Measurements from ENCODE around the gene NUP43.
A peak's percentile ranks its signal among the peaks of the same experiment; 100 is the strongest.

NUP43 gene

DNA sequence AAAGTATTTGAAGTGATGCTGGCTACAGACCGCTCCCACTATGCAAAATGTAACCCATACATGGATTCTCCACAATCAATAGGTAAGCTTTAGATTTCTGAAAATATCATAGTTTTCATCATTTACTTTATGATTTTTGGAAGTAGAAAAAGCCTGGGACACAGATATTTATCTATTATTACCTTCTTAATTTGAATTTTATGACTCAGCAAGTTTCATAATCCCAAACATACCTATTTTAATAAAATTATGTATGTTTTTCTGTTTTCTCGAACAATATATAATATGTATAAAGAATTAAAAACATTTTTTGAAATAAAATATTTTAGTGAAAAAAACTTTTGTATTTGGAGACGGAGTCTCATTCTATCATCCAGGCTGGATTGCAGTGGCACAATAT is 24.9 kb upstream of the NUP43 start:
- no CpG with 5 or more reads among the region's 3 CpGs for WGBS (ENCODE audit: insufficient coverage)
- Histone ChIP-seq H3K9me3 (ENCODE audit: control extremely low read depth in 1 of 5, control insufficient read depth in 4 of 5, insufficient read depth in 2 of 5, low read depth in 1 of 5, low read length in 4 of 5) (peaks cover 0 to 6% (median 2%) of the 10 kb centered on the region in 5 experiments), H3K27me3 (replicated peaks in 2 of 5; ENCODE audit: control insufficient read depth in 4 of 5, insufficient read depth in 5 of 5, low read length in 4 of 5) (no peaks in the 10 kb centered on the region), H3K27ac (ENCODE audit: insufficient read depth in 1 of 2, low read depth in 1 of 2, low read length in 2 of 2, poor library complexity in 1 of 2, severe bottlenecking in 2 of 2) (no peak overlapping the region), H3K4me3 (ENCODE audit: control insufficient read depth in 1 of 7, extremely low read depth in 1 of 7, insufficient read depth in 4 of 7, low read depth in 2 of 7, low read length in 6 of 7) (no peak overlapping the region), H3K4me1 (ENCODE audit: control extremely low read depth in 1 of 4, control insufficient read depth in 4 of 4, insufficient read depth in 4 of 4, low read length in 3 of 4) (no peaks in the 10 kb centered on the region), H3K36me3 (ENCODE audit: control insufficient read depth in 4 of 4, insufficient read depth in 4 of 4, low read length in 3 of 4) (peaks cover 12 to 42% (median 24%) of the 10 kb centered on the region in 4 experiments)
- ChIA-PET POLR2A (no interaction called here), CTCF (interaction anchor here (1.2 kb wide), 1 partner anchor 46 kb away, joined by 3 read pairs; no protein-coding TSS in a partner anchor)
- no peak for DNase-seq

- DNase-seq, result no peak
- Histone ChIP-seq H3K27ac (ENCODE audit: insufficient read depth in 1 of 2, low read depth in 1 of 2, low read length in 2 of 2, poor library complexity in 1 of 2, severe bottlenecking in 2 of 2) (no peak overlapping the region), H3K4me1 (ENCODE audit: control extremely low read depth in 1 of 4, control insufficient read depth in 4 of 4, insufficient read depth in 4 of 4, low read length in 3 of 4) (no peaks in the 10 kb centered on the region), H3K9me3 (ENCODE audit: control extremely low read depth in 1 of 5, control insufficient read depth in 4 of 5, insufficient read depth in 2 of 5, low read depth in 1 of 5, low read length in 4 of 5) (peaks cover 0 to 8% (median 5%) of the 10 kb centered on the region in 5 experiments), H3K36me3 (ENCODE audit: control insufficient read depth in 4 of 4, insufficient read depth in 4 of 4, low read length in 3 of 4) (peaks cover 8 to 38% (median 26%) of the 10 kb centered on the region in 4 experiments), H3K27me3 (replicated peaks in 2 of 5; ENCODE audit: control insufficient read depth in 4 of 5, insufficient read depth in 5 of 5, low read length in 4 of 5) (no peaks in the 10 kb centered on the region), H3K4me3 (ENCODE audit: control insufficient read depth in 1 of 7, extremely low read depth in 1 of 7, insufficient read depth in 4 of 7, low read depth in 2 of 7, low read length in 6 of 7) (no peak overlapping the region)
- CTCF ChIA-PET, result interaction anchor here (0.5 kb wide), 1 partner anchor 1346 kb away, joined by 3 read pairs; no protein-coding TSS in a partner anchor
- POLR2A ChIA-PET, result no interaction called here
- 100% methylated on average over 1 of the region's 2 CpGs for WGBS (ENCODE audit: insufficient coverage)
These were observed 23.3 kb upstream of the NUP43 start for GRCh38 chr6:149769676-149770075.

DNA sequence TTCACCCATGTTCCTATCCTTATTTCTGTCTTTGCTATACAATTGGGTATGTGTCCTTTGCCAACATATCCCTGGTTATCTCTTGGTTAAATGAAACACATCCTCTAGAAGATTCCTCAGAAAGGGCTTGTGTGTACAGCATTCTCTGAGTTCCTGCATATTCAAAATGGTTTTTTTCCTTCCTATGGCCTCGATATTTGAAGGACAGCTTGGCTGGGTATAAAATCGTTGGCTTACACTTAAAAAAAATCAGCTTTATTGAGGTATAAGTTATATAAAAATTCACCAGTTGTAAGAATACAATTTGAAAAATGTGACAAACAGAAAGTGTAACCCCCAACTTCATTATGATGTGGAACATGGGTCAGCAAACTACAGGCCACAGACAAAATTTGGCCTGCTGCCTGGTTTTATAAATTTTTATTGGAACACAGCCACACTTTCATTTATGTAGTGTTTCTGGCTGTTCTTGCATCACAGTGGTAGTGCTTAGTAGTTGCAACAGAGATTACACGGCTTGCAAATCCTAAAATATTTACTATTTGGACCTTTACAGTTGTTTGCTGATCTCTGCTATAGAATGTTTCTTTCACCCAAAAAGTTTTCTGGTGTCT is 19.9 kb upstream of the NUP43 start:
- H3K4me1 ChIP-seq (ENCODE audit: control extremely low read depth in 1 of 4, control insufficient read depth in 4 of 4, insufficient read depth in 4 of 4, low read length in 3 of 4), result peaks cover 6 to 9% (median 8%) of the 10 kb centered on the region in 4 experiments
- H3K4me3 ChIP-seq (ENCODE audit: control insufficient read depth in 1 of 7, extremely low read depth in 1 of 7, insufficient read depth in 4 of 7, low read depth in 2 of 7, low read length in 6 of 7), result no peak overlapping the region
- H3K9me3 ChIP-seq (ENCODE audit: control extremely low read depth in 1 of 5, control insufficient read depth in 4 of 5, insufficient read depth in 2 of 5, low read depth in 1 of 5, low read length in 4 of 5), result peaks cover 0 to 8% (median 5%) of the 10 kb centered on the region in 5 experiments
- WGBS (ENCODE audit: insufficient coverage), result no CpG with 5 or more reads among the region's 3 CpGs
- peak in 2 of 3 donors; percentile 35 to 38 for DNase-seq
- H3K36me3 ChIP-seq (ENCODE audit: control insufficient read depth in 4 of 4, insufficient read depth in 4 of 4, low read length in 3 of 4), result peaks cover 3 to 18% (median 10%) of the 10 kb centered on the region in 4 experiments
- no peak overlapping the region for H3K27ac ChIP-seq (ENCODE audit: insufficient read depth in 1 of 2, low read depth in 1 of 2, low read length in 2 of 2, poor library complexity in 1 of 2, severe bottlenecking in 2 of 2)
- ChIA-PET CTCF (no interaction called here), POLR2A (no interaction called here)
- H3K27me3 ChIP-seq (replicated peaks in 2 of 5; ENCODE audit: control insufficient read depth in 4 of 5, insufficient read depth in 5 of 5, low read length in 4 of 5), result no peaks in the 10 kb centered on the region

- Histone ChIP-seq H3K9me3 (ENCODE audit: control extremely low read depth in 1 of 5, control insufficient read depth in 4 of 5, insufficient read depth in 2 of 5, low read depth in 1 of 5, low read length in 4 of 5) (peaks cover 0 to 8% (median 5%) of the 10 kb centered on the region in 5 experiments), H3K4me1 (ENCODE audit: control extremely low read depth in 1 of 4, control insufficient read depth in 4 of 4, insufficient read depth in 4 of 4, low read length in 3 of 4) (peaks cover 6 to 18% (median 15%) of the 10 kb centered on the region in 4 experiments), H3K27me3 (replicated peaks in 2 of 5; ENCODE audit: control insufficient read depth in 4 of 5, insufficient read depth in 5 of 5, low read length in 4 of 5) (no peaks in the 10 kb centered on the region), H3K36me3 (ENCODE audit: control insufficient read depth in 4 of 4, insufficient read depth in 4 of 4, low read length in 3 of 4) (peaks cover 0 to 24% (median 16%) of the 10 kb centered on the region in 4 experiments), H3K27ac (ENCODE audit: insufficient read depth in 1 of 2, low read depth in 1 of 2, low read length in 2 of 2, poor library complexity in 1 of 2, severe bottlenecking in 2 of 2) (no peak overlapping the region), H3K4me3 (ENCODE audit: control insufficient read depth in 1 of 7, extremely low read depth in 1 of 7, insufficient read depth in 4 of 7, low read depth in 2 of 7, low read length in 6 of 7) (no peak overlapping the region)
- CTCF ChIA-PET, result interaction anchor here (0.9 to 1.4 kb wide), 3 partner anchors 14 to 52 kb away, joined by 3 to 4 read pairs (median 4); partner anchors contain the start of genes NUP43 and PCMT1
- POLR2A ChIA-PET, result no interaction called here
- no peak for DNase-seq
These were observed 17.5 kb upstream of the NUP43 start for GRCh38 chr6:149763866-149764265.

GRCh38 chr6:149761438-149761837 is 15.1 kb upstream of the NUP43 start:
- peaks cover 6 to 18% (median 15%) of the 10 kb centered on the region in 4 experiments for H3K4me1 ChIP-seq (ENCODE audit: control extremely low read depth in 1 of 4, control insufficient read depth in 4 of 4, insufficient read depth in 4 of 4, low read length in 3 of 4)
- H3K36me3 ChIP-seq (ENCODE audit: control insufficient read depth in 4 of 4, insufficient read depth in 4 of 4, low read length in 3 of 4), result peaks cover 0 to 15% (median 11%) of the 10 kb centered on the region in 4 experiments
- peaks cover 0 to 5% (median 4%) of the 10 kb centered on the region in 5 experiments for H3K9me3 ChIP-seq (ENCODE audit: control extremely low read depth in 1 of 5, control insufficient read depth in 4 of 5, insufficient read depth in 2 of 5, low read depth in 1 of 5, low read length in 4 of 5)
- ChIA-PET CTCF (interaction anchor here (1.4 kb wide), 1 partner anchor 14 kb away, joined by 3 read pairs; no protein-coding TSS in a partner anchor), POLR2A (interaction anchor here (1.5 kb wide), 1 partner anchor 11 kb away, joined by 6 read pairs; no protein-coding TSS in a partner anchor)
- H3K27ac ChIP-seq (ENCODE audit: insufficient read depth in 1 of 2, low read depth in 1 of 2, low read length in 2 of 2, poor library complexity in 1 of 2, severe bottlenecking in 2 of 2), result no peak overlapping the region
- DNase-seq, result peak; percentile 47 to 90 (median 81)
- peak overlapping the region in 1 of 7 experiments; percentile 45 for H3K4me3 ChIP-seq (ENCODE audit: control insufficient read depth in 1 of 7, extremely low read depth in 1 of 7, insufficient read depth in 4 of 7, low read depth in 2 of 7, low read length in 6 of 7)
- no peaks in the 10 kb centered on the region for H3K27me3 ChIP-seq (replicated peaks in 2 of 5; ENCODE audit: control insufficient read depth in 4 of 5, insufficient read depth in 5 of 5, low read length in 4 of 5)
- WGBS (ENCODE audit: insufficient coverage), result no CpG with 5 or more reads among the region's 1 CpG

DNA sequence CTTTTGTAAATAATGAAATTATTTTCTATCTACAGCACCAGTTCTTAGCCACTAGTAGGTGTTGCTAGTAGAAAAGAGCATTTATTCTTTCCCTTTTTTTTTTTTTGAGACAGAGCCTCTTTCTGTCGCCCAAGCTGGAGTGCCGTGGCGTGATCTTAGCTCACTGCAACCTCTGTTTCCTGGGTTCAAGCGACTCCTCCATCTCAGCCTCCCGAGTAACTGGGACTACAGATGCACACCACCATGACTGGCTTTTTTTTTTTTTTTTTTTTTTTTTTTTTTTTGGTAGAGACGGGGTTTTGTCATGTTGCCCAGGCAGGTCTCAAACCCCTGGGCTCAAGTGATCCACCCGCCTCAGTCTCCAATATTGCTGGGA is 9.9 kb upstream of the NUP43 start:
- ChIA-PET POLR2A (interaction anchor here (0.6 kb wide), 1 partner anchor 10 kb away, joined by 3 read pairs; no protein-coding TSS in a partner anchor), CTCF (no interaction called here)
- Histone ChIP-seq H3K27me3 (replicated peaks in 2 of 5; ENCODE audit: control insufficient read depth in 4 of 5, insufficient read depth in 5 of 5, low read length in 4 of 5) (no peaks in the 10 kb centered on the region), H3K27ac (ENCODE audit: insufficient read depth in 1 of 2, low read depth in 1 of 2, low read length in 2 of 2, poor library complexity in 1 of 2, severe bottlenecking in 2 of 2) (no peak overlapping the region), H3K9me3 (ENCODE audit: control extremely low read depth in 1 of 5, control insufficient read depth in 4 of 5, insufficient read depth in 2 of 5, low read depth in 1 of 5, low read length in 4 of 5) (no peaks in the 10 kb centered on the region), H3K4me3 (ENCODE audit: control insufficient read depth in 1 of 7, extremely low read depth in 1 of 7, insufficient read depth in 4 of 7, low read depth in 2 of 7, low read length in 6 of 7) (no peak overlapping the region), H3K4me1 (ENCODE audit: control extremely low read depth in 1 of 4, control insufficient read depth in 4 of 4, insufficient read depth in 4 of 4, low read length in 3 of 4) (peaks cover 0 to 22% (median 9%) of the 10 kb centered on the region in 4 experiments), H3K36me3 (ENCODE audit: control insufficient read depth in 4 of 4, insufficient read depth in 4 of 4, low read length in 3 of 4) (peaks cover 0 to 8% (median 6%) of the 10 kb centered on the region in 4 experiments)
- DNase-seq, result no peak
- WGBS (ENCODE audit: insufficient coverage), result 100% methylated on average over 2 of the region's 7 CpGs
